ENCODE data around the gene RANBP9.
A peak's percentile ranks its signal among the peaks of the same experiment; 100 is the strongest.

RANBP9 gene

GRCh38 chr6:13593103-13593502 lies 118.5 kb downstream of the RANBP9 start:
- DNase-seq = no peak

- DNase-seq = no peak
Observed at GRCh38 chr6:13591205-13591921, 120.3 kb downstream of the RANBP9 start.

DNA sequence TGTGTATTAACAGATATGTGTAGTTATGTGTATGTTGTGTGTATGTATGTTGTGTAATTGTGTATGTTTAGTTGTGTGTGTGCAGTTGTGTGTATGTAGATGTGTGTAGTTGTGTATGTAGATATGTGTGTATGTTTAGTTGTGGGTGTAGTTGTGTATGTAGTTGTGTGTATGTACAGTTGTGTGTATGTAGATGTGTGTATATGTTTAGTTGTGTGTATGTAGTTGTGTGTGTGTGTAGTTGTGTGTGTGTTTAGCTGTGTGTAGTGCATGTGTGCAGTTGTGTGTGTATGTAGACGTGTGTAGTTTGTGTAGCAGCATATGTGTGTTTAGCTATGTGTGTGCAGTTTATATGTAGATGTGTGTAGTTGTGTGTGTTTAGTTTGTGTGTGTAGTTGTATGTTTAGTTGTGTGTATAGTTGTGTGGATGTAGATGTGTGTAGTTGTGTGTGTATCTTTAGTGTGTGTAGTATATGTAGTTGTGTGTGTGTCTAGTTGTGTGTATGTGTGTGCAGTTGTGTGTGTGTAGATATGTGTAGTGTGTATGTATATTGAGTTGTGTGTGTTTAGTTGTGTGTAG lies 121.0 kb downstream of the RANBP9 start:
- no peak for DNase-seq

DNA sequence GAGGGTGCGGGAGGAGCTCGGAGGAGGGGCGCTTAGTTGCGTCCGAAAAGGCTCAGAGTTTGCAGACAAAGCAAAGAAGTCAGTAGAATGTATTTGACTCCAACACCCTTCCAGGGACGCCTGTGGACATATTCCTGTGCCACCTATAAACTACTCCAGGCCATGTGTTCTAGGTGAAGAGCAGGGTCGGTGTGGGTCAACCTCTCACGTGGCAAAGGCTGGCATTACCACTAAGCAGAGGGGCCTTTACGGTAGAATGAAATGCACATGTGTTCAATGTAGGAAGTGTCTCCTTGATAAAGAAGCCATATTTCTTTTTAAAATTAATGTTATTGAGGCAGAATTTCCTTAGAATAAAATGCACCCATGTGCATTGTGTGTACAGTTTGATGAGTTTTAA lies 121.8 kb downstream of the RANBP9 start:
- DNase-seq = no peak

- no peak for DNase-seq
Observed at GRCh38 chr6:13586603-13587542, 124.8 kb downstream of the RANBP9 start.

GRCh38 chr6:13581700-13582229 lies 129.9 kb downstream of the RANBP9 start:
- peak in 1 of 3 donors; percentile 17 for DNase-seq

GRCh38 chr6:13579911-13580310 lies 131.7 kb downstream of the RANBP9 start:
- DNase-seq = peak in 1 of 3 donors; percentile 12

GRCh38 chr6:13577926-13578325 lies 133.7 kb downstream of the RANBP9 start:
- no peak for DNase-seq

GRCh38 chr6:13576017-13576416 lies 135.6 kb downstream of the RANBP9 start:
- no peak for DNase-seq

DNA sequence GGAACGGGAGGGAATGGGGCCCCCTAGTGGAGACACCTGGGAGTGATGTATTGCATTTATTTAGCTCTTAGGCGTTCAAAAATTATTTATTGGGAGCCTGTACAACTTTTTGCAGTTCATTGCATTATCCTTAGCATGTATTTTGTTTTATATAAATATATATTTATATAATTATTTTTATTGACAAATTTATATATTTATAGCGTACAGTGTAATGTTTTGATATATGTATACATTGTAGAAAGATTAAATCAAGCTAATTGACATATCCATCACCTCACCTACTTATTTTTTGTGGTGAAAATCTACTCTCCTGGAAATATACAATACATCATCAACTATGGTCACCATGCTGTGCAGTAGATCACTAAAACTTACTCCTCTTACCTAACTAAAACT lies 136.3 kb downstream of the RANBP9 start:
- peak in 1 of 3 donors; percentile 82 for DNase-seq

GRCh38 chr6:13574571-13575376 lies 136.9 kb downstream of the RANBP9 start, which contains the start of gene SIRT5:
Gene SIRT5, plus strand, starts transcription at chr6:13574601. Its CDS starts 9,510 bp downstream, at chr6:13584111.
- peak; percentile 69 to 81 (median 76) for DNase-seq

- peak; percentile 95 to 97 (median 96) for DNase-seq
Observed at GRCh38 chr6:13574149-13574570, 137.5 kb downstream of the RANBP9 start.

DNA sequence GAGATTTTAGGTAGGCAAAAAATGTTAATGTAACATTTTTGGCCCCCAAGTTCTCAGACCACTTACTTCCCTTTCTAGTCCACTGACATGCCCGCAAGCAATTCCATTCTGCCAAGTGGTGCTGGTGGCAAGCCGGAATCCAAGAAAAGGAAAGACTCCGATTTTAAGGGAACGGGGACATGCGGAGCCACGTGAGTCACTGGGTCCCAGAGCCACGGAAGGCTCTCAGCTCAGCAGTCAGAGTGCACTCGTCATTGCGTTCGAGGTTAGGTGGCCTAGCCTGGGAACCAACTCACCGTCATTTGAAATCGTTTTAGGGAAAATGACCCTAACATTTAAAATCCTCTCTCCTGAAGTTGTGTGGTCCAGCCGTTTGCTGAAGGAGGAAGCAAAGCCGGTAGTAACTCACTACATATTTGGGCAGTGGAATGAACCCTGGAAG lies 137.9 kb downstream of the RANBP9 start:
- DNase-seq = peak; percentile 64 to 67 (median 66)

DNA sequence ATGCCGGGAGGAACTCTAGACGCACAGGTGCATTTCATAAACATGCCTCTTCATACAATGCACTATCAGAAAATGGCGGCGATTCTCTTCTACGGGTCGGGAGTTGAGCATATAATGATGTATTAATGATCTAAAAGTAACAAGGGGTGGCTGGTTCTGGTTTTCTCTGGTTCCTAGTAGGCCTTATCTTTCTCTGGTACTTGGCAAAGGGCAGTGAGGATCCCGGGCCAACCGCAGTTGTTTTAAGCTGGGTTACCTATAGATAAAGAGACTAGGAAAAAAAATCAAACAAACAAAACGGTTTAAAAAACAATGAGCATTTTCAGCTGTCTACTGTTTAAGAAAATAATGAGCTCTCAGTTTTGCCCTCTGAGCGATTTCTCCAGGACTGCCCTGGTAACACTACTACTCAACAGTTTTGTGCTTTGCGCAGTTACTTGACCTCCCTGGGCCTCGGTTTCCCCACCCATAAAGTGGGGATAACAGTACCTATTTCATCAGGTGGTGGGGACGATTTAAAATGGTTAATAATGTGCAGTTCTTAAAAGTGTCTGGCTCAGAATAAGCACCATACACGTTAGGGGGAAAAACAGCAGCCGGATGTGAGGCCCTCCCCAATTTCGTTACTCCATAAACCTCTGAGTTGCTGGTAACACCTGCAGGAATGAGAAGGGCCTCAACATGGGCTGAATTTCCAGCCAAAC lies 138.5 kb downstream of the RANBP9 start:
- DNase-seq = no peak

DNA sequence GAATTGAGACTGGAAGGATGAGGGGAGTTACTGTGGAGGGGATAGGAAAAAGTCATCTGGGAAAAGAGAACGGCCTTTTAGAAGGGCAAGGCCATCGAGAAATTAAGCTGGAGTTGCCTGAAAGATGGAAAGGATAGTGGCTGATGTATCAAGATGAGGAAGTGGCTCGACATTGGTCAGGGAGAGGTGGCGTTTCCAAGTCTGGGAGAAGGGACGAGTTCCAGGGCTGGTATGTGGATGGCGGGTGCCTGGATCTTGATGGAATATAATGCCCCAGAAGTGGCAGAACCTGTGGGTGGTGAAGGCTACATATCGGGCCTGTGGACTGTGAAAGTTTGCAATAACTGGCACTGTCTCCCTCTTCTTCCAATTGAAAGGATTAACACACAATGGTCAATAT lies 139.4 kb downstream of the RANBP9 start:
- DNase-seq = no peak
